Type B pancreatic cell (in vitro differentiated cells): Measurements from ENCODE around the gene NIFK. TPM values are rescaled to one million over a fixed set of nuclear protein-coding genes. Genes with fewer than 3 reads are reported as not detected.
"Not testable (repeated sequence)": the region's sequence is repeated elsewhere in the genome, so short reads cannot be mapped to it uniquely, and the experiment has no call there.

Experiments
- DNase-seq: peaks from one replicate; pipeline ENCODE4 v3.0.0; 2021; ENCODE audit warnings: mixed read lengths; ENCODE audit not compliant: unreplicated experiment; ENCODE audit errors: extremely low spot score
- H3K27ac Mint-ChIP-seq: 2 replicates; pipeline ENCODE4 v1.8.0; 2021; ENCODE audit warnings: mild to moderate bottlenecking, mixed read lengths
- H3K27me3 Mint-ChIP-seq: 2 replicates; pipeline ENCODE4 v1.8.0; 2021; ENCODE audit warnings: mixed read lengths
- H3K36me3 Mint-ChIP-seq: 2 replicates; pipeline ENCODE4 v1.8.0; 2021; ENCODE audit warnings: mixed read lengths
- H3K4me1 Mint-ChIP-seq: one replicate; pipeline ENCODE4 v1.8.0; 2021; ENCODE audit warnings: mixed read lengths; ENCODE audit not compliant: unreplicated experiment
- H3K4me3 Mint-ChIP-seq: 2 replicates; pipeline ENCODE4 v1.8.0; 2021; ENCODE audit warnings: mild to moderate bottlenecking, mixed read lengths
- H3K9me3 Mint-ChIP-seq: 2 replicates; pipeline ENCODE4 v1.8.0; 2021; ENCODE audit warnings: mixed read lengths
- CTCF ChIP-seq: fragments of 200-600 bp; sonication (generic); conservative IDR thresholded peaks from 2 replicates; pipeline ENCODE4 v1.5.0; 2021; ENCODE audit warnings: antibody characterized with exemption, mild to moderate bottlenecking
- total RNA-seq: library from RNA; stranded (reverse); gene quantifications from 2 replicates; pipeline ENCODE4 v1.2.1, GENCODE V29; 2021; ENCODE audit warnings: low replicate concordance

Gene NIFK
- total RNA-seq, 1 donor from 2014 or later: 60.9 TPM

- H3K9me3 Mint-ChIP-seq: no peaks in the 10 kb centered on the region
- no peaks in the 10 kb centered on the region for H3K4me1 Mint-ChIP-seq
- H3K27me3 Mint-ChIP-seq: no peaks in the 10 kb centered on the region
- no peak for DNase-seq
- H3K27ac Mint-ChIP-seq: no peak overlapping the region
- no peak overlapping the region for H3K4me3 Mint-ChIP-seq
- no peaks in the 10 kb centered on the region for H3K36me3 Mint-ChIP-seq
- TF ChIP-seq CTCF: no peak
These were observed 20.5 kb downstream of the NIFK start for GRCh38 chr2:121716126-121716525.

- H3K27ac Mint-ChIP-seq, H3K4me3 Mint-ChIP-seq, H3K27me3 Mint-ChIP-seq, H3K9me3 Mint-ChIP-seq, DNase-seq, H3K36me3 Mint-ChIP-seq: not testable (repeated sequence)
- peaks cover 13% of the 10 kb centered on the region for H3K4me1 Mint-ChIP-seq
These were observed 25.2 kb downstream of the NIFK start for GRCh38 chr2:121711481-121711880.

GRCh38 chr2:121710470-121711170 is 26.1 kb downstream of the NIFK start:
- Mint-ChIP-seq H3K27me3 (no peaks in the 10 kb centered on the region), H3K9me3 (no peaks in the 10 kb centered on the region), H3K27ac (no peak overlapping the region), H3K36me3 (no peaks in the 10 kb centered on the region), H3K4me3 (no peak overlapping the region), H3K4me1 (peaks cover 13% of the 10 kb centered on the region)
- no peak for DNase-seq
- TF ChIP-seq CTCF: no peak

- Mint-ChIP-seq H3K4me3 (no peak overlapping the region), H3K27ac (no peak overlapping the region), H3K27me3 (no peaks in the 10 kb centered on the region), H3K4me1 (peaks cover 13% of the 10 kb centered on the region), H3K9me3 (no peaks in the 10 kb centered on the region), H3K36me3 (no peaks in the 10 kb centered on the region)
- no peak for TF ChIP-seq CTCF
- no peak for DNase-seq
These were observed 26.8 kb downstream of the NIFK start for GRCh38 chr2:121709776-121710469.

- no peak for TF ChIP-seq CTCF
- no peaks in the 10 kb centered on the region for H3K36me3 Mint-ChIP-seq
- H3K4me3 Mint-ChIP-seq: no peak overlapping the region
- DNase-seq: no peak
- peaks cover 13% of the 10 kb centered on the region for H3K4me1 Mint-ChIP-seq
- no peaks in the 10 kb centered on the region for H3K9me3 Mint-ChIP-seq
- H3K27me3 Mint-ChIP-seq: no peaks in the 10 kb centered on the region
- H3K27ac Mint-ChIP-seq: peak overlapping the region; percentile 71
These were observed 28.7 kb downstream of the NIFK start for GRCh38 chr2:121707920-121708361.

- no peak overlapping the region for H3K4me3 Mint-ChIP-seq
- H3K27me3 Mint-ChIP-seq: no peaks in the 10 kb centered on the region
- no peaks in the 10 kb centered on the region for H3K36me3 Mint-ChIP-seq
- TF ChIP-seq CTCF: no peak
- no peaks in the 10 kb centered on the region for H3K9me3 Mint-ChIP-seq
- peaks cover 13% of the 10 kb centered on the region for H3K4me1 Mint-ChIP-seq
- H3K27ac Mint-ChIP-seq: peak overlapping the region; percentile 71
- DNase-seq: no peak
These were observed 29.2 kb downstream of the NIFK start for GRCh38 chr2:121707344-121707919.
